Measurements from ENCODE around the gene COMMD7. TPM values are rescaled to one million over a fixed set of nuclear protein-coding genes. Genes with fewer than 3 reads are reported as not detected.
A peak's percentile ranks its signal among the peaks of the same experiment; 100 is the strongest.
"Not testable (repeated sequence)": the region's sequence is repeated elsewhere in the genome, so short reads cannot be mapped to it uniquely, and the experiment has no call there.

COMMD7 gene
- total RNA-seq, 4 donors from 2014 or later = 19.3 to 20.6 (median 19.8) TPM

DNA sequence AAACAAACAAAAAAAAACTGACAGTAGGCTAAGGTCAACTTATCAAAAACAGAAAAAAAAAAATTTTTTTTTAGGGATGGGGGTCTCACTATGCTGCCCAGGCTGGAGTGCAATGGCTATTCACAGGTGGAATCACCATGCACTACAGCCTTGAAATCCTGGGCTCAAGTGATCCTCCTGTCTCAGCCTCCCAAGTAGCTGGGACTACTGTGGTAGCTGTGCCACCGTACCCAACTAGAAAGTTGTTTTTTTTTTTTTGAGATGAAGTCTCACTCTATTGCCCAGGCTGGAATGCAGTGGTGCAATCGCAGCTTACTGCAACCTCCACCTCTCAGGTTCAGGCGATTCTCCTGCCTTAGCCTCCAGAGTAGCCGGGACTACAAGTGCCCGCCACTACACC is 2.1 kb downstream of the COMMD7 start:
- DNase-seq (ENCODE audit: low spot score) (no peak), ATAC-seq (ENCODE audit: low FRiP score) (no peak)
- no peak for TF ChIP-seq CTCF (IDR thresholded peaks at IDR 0.05)

- TF ChIP-seq CTCF (IDR thresholded peaks at IDR 0.05) = no peak
- no peak for ATAC-seq (ENCODE audit: low FRiP score)
Observed at GRCh38 chr20:32737371-32738223, 5.7 kb downstream of the COMMD7 start.

DNA sequence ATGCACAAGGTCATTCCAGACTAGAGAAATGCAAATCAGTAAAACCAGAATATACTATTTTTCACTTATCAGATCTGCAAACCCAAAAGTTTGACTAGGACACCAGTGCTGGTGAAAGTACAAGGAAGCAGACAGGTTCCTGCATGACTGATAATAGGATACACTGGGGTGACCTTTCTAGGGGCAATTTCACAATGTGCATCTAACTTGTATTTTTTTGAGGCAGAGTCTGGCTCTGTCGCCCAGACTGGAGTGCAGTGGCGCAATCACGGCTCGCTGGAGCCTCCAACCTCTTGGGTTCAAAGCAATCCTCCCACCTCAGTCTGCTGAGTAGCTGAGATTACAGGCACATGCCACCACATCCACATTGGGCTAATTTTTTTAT is 11.4 kb downstream of the COMMD7 start:
- no peak for DNase-seq (ENCODE audit: low spot score)

More at GRCh38 chr20:32737371-32738223, 5.7 kb downstream of the COMMD7 start:
- no peak for DNase-seq (ENCODE audit: low spot score)

DNA sequence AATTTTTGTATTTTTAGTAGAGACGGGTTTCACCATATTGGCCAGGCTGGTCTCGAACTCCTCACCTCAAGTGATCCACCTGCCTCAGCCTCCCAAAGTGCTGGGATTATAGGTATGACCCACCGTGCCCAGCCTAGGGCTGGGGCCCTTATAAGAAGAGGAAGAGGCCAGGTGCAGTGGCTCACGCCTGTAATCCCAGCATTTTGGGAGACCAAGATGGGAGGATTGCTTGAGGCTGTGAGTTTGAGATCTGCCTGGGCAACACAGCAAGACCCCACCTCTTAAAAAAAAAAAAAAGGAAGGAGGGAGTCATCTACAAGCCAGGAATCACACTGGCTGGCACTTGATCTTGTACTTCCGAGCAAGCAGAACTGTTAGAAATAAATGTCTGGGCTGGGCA is 13.9 kb downstream of the COMMD7 start:
- DNase-seq (ENCODE audit: low spot score); ATAC-seq (ENCODE audit: low FRiP score): not testable (repeated sequence)

More for the DNA sequence above, 11.4 kb downstream of the COMMD7 start:
- no peak for TF ChIP-seq CTCF (IDR thresholded peaks at IDR 0.05)
- ATAC-seq (ENCODE audit: low FRiP score) = no peak

DNA sequence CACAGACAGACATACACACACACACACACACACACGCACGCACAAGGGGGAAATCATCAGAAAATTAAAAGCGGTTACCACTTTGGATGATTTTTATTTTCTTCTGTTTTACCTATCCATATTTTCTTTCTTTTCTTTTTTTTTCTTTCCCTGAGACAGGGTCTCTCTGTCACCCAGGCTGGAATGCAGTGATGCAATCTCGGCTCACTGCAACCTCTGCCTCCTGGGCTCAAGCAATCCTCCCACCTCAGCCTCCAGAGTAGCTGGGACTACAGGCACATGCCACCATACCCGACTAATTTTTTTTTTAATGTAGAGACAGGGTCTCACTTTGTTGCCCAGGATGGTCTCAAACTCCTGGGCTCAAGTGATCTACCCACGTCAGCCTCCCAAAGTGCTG is 14.8 kb downstream of the COMMD7 start:
- ATAC-seq (ENCODE audit: low FRiP score); DNase-seq (ENCODE audit: low spot score): not testable (repeated sequence)

DNA sequence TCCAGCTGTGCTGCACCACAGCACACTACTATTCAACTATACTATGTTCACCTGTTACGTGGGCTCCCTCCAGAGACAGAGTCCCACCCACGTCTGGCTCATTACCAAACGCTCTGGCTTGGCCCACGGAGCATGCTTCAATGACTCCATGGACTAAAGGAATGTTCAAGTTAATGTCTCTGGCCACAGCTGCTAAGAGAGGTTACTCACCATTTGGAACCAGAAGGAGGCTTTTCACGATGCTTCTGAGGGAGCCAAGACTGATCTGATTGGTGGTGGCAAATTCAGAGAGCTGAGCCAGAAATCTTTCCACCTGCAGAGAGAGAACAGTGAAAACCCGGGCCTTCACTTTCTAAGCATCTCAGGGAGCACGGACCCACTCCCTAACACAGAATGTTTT is 15.6 kb downstream of the COMMD7 start:
- TF ChIP-seq CTCF (IDR thresholded peaks at IDR 0.05) = no peak
- ATAC-seq (ENCODE audit: low FRiP score) = peak; percentile 59
- no peak for DNase-seq (ENCODE audit: low spot score)

DNA sequence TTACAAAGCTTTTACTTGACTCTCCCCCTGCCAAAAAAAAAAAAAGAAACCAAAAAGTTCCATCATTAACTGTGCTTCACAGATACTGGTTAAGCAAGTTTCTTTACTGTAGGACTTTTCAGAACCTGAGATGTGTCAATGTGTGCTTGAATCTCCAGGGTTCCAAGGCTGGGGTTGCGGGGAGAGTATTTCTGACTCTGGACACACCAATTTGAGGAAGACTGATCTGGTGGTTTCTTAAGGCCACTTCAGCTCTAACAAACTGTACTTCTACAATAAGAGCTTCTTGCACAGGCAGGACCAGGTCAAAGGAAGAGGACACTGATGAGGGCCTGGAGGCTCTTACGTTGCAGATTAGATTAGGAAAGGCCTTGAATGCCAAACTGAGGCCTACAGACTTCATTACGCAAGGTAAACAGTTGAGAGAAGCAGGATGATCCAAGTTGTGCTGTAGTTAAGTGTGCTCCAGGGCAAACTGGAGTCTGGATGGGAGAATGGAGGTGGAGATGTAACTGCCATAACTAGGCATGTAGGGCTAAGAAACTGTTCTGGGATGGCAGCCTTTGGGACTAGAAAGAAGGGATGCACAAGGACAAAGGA is 24.4 kb downstream of the COMMD7 start:
- DNase-seq (ENCODE audit: low spot score) = no peak
- TF ChIP-seq CTCF (IDR thresholded peaks at IDR 0.05) = no peak
- ATAC-seq (ENCODE audit: low FRiP score) = no peak

- DNase-seq (ENCODE audit: low spot score) (no peak), ATAC-seq (ENCODE audit: low FRiP score) (no peak)
- no peak for TF ChIP-seq CTCF (IDR thresholded peaks at IDR 0.05)
Observed at GRCh38 chr20:32711346-32711745, 31.9 kb downstream of the COMMD7 start.
